ENCODE measurements around the gene MAL.

Gene MAL

DNA sequence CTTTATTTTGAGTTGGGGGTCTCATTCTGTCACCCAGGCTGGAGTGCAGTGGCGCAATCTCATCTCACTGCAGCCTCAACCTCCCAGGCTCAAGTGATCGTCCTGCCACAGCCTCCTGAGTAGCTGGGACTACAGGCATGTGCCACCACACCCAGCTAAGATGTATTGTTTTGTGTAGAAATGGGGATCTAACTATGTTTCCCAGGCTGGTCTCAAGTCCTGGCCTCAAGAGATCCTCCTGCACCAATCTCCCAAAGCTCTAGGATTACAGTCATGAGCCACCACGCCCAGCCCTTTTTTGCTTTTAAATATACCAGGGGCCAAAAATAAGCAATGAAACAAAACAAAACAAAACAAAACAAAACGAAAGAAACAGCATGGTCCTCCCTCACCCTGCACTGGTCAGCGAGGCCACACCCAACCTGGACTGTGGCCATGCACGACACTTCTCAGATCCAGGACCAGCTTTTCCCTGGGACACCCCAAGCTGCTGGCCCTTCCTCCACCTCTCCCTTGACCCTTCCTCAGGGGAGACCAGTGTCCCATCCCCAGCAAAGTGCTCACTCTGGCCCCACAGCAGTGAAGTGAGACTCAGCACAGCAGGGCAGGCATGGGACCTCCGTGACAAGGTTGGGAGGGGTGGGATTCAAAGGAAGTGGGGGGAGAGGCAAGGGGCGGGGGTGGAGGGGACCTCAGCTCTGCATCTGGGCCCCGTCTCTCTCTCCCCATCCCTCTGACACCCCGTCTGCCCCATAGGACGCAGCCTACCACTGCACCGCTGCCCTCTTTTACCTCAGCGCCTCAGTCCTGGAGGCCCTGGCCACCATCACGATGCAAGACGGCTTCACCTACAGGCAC, 23.5 kb downstream of the MAL start:
- DNase-seq (ENCODE audit: low read depth in 2 of 2) = no peak

- DNase-seq (ENCODE audit: low read depth in 2 of 2) = no peak
Measured at GRCh38 chr2:95049683-95049955, 24.1 kb downstream of the MAL start.

DNA sequence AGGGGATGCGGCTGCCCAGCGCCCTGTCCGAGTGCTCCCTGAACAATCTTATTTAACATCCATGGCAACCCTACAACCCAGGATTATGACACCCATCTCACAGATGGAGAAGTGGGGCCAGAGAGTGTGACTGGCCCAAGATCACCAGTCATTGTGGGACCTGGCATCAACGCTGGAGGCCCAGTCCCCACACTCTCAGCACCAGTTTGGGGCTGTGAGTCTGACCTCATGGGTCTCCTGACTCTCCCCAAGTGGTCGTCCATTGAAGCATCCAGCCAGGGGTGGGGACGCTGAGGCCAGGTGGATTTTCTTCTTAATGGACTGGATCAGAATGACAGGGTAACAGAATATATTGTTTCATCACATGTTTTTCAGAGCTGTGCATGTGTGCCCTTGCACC, 24.5 kb downstream of the MAL start:
- DNase-seq (ENCODE audit: low read depth in 2 of 2) = no peak

DNA sequence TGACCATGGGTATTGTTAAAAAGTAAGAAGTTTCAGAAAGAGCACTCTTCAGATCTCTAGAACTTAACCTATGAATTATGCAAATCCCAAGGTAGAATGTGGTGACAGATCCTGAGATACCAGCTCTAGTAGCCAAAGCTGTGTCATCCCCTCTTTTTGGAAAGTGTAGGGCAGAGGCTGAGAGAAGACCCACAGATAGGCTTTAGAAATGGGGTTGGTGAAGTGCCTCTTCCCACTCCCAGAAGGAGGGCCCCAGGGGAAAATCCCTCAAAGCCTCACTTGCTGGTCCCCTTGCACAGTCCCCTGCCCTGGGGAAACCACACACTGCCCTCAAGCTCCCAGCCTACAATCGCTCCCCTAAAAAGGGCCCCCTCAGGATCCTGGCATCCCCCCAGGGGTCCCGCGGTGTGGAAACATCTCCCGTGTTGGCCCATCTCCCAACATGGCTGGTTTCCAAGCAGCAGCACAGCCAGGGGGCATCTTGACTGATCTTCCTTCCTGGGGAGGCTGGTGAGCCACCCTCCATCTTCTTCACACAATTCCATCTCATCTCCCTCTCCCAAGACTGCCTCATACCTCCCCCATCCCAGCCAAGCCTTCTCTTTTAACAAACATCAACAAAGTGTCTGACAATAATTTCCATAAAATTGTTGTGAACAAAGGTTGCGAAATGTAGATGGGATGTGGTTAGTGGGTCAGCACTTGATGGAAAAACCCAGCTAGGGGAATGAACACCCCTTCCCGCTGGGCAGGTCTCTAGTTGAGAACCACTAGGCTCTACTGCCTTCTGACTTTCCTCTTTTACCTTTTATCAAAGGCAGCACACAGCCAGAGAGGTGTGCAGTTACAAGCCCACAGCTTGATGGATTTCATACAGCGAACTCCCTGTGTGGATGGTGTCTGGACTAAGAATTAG, 25.1 kb downstream of the MAL start:
- no peak for DNase-seq (ENCODE audit: low read depth in 2 of 2)

DNA sequence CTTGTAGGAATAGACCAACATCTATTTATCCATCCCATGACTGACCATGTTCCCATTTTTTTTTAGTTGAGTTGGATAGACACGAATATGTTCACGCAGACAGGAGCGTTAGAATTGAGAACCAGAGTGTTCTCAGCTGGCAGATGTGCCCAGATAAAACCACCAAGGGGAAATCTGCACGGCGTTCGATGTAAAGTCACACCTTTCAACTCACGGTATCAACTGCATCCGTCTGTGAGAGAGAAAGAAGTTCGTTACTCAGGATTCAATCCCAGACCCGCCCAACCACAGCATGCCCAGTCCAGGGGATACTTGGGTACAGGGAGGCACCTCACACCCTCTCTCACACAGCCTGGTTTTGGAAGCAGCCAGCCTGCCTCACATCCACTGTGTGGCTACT, 26.1 kb downstream of the MAL start:
- no peak for DNase-seq (ENCODE audit: low read depth in 2 of 2)

- no peak for DNase-seq (ENCODE audit: low read depth in 2 of 2)
Measured at GRCh38 chr2:95052307-95052706, 26.8 kb downstream of the MAL start.

GRCh38 chr2:95052804-95053479, 27.4 kb downstream of the MAL start:
- no peak for DNase-seq (ENCODE audit: low read depth in 2 of 2)

DNA sequence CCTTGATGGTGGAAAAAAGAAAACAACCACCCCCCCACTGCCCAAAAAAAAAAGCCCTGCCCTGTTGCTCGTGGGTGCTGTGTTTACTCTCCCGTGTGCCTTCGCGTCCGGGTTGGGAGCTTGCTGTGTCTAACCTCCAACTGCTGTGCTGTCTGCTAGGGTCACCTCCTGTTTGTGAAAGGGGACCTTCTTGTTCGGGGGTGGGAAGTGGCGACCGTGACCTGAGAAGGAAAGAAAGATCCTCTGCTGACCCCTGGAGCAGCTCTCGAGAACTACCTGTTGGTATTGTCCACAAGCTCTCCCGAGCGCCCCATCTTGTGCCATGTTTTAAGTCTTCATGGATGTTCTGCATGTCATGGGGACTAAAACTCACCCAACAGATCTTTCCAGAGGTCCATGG, 28.0 kb downstream of the MAL start:
- no peak for DNase-seq (ENCODE audit: low read depth in 2 of 2)

- DNase-seq (ENCODE audit: low read depth in 2 of 2) = no peak
Measured at GRCh38 chr2:95054016-95054415, 28.5 kb downstream of the MAL start.

DNA sequence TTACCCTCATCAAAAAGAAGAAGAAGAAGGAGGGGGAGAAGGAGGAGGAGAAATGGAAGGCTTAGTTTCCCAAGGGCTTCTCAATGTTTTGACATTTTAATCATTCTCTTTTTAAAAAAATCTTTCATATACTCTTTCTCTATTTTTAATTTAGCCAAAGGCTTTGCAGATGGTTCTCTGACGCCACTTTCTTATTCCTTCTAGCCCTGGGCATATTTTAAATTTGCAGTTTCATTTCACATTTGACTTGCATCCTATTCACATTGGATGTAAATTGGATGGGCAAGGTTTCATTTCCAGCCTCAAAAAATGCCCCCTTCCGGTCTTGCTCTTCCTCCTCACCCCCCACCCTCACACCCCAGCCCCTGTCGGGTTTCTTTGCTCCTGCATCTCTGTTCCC, 29.8 kb downstream of the MAL start:
- no peak for DNase-seq (ENCODE audit: low read depth in 2 of 2)

DNA sequence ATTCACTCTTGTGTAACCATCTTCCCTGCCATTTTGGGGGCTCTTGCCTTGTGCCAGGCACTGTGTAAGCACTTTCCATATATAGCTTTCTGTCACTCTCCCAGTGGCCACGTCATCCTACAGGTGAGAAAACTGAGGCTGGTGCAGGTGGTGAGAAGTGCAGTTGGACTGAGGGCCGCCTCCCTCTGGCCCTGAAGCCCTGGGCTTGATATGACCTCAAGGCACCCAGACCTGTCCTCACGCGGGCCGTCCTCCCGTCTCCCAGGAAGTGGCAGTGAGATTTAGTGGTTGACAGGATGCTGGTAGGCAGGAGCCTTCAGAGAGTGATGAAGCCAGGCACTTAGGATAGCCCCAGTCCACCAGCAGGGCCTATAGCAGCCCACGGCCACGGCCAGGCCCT, 30.5 kb downstream of the MAL start:
- DNase-seq (ENCODE audit: low read depth in 2 of 2) = no peak

DNA sequence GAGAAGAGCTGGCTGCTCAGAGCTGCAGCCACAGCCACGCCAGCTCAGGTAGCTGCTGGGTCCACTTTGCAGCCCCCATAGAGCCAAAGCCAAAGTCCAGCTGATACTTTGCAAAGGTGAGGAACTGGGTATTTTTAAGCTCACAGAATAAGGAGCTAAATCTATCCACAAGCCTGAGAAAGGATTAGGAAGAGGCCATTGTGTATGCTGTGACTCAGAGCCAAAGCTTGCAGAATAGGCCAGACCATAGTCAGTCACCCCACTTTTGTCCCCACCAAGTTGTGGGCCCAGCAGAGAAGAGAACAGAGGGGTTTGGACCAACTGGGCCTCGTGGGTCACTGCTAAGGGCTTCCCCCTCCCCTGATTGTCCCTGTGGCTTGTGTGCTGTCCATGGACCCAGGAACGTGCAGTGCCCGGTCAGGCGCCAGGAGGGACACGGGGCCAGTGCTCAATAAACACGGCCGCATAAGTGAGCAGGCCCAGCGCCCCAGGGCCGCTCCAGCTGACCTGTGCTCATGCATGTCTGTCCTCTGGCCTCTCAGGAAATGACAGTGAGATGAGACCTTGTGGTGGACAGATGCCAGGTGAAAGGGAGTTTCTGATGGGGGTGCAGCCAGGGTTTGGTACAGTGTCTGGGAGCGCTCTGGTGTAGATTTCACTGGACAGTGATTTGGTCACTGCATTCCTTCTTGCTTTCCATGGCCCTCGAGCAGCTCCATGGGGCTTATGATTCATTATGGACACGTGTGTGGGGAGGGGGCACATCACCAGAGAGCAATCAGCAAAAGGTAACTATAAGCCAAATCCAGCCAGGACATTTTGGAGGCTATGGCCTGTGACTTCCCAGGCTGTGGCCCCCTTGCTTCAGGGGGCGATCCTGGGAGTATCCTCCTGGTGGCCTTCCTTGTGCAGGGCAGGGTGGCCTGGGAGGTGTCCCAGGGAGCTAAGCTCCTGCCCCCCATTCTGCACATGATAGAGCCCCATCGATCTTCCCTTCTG, 31.3 kb downstream of the MAL start:
- no peak for DNase-seq (ENCODE audit: low read depth in 2 of 2)

DNA sequence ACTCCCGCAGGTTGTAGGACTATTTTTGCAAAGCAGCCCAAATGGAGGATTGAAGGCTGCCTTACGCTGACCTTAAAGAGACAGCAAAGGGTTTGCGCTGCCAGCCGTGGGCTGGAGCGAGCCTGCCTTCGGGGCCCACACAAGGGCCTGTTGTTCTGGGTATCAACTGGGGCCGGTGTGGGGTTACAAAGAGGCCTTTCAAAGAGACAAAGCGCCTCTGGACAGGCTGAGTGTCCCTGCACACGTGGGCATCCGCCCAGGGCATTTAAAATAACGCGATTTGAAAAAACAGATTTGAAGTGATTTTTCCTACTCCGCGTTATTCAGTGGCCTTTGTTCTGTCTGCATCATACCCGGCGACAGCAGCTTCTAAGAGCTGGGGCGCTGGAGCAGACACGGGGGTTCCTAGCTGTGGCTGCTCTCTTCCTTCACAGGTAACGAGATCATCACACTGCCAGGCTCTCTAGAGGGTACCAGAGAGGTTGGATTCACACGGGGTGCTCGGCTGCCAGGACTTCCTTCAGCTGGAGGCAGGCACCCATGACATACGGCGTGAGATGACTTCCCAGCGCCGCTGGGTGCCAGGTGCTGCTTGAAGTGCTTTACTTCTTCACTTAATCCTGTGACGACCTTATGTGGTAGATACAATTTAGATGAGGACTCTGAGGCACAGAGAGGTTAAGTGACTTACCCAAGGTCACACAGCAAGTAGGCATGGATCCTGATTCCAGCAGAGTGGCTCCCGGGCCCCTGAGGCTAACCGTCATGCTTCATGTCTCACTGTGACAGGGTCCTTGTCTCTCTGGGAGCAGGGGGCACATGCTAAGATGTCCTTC, 32.2 kb downstream of the MAL start:
- no peak for DNase-seq (ENCODE audit: low read depth in 2 of 2)

- DNase-seq (ENCODE audit: low read depth in 2 of 2) = no peak
Measured at GRCh38 chr2:95058466-95058988, 33.0 kb downstream of the MAL start.

DNA sequence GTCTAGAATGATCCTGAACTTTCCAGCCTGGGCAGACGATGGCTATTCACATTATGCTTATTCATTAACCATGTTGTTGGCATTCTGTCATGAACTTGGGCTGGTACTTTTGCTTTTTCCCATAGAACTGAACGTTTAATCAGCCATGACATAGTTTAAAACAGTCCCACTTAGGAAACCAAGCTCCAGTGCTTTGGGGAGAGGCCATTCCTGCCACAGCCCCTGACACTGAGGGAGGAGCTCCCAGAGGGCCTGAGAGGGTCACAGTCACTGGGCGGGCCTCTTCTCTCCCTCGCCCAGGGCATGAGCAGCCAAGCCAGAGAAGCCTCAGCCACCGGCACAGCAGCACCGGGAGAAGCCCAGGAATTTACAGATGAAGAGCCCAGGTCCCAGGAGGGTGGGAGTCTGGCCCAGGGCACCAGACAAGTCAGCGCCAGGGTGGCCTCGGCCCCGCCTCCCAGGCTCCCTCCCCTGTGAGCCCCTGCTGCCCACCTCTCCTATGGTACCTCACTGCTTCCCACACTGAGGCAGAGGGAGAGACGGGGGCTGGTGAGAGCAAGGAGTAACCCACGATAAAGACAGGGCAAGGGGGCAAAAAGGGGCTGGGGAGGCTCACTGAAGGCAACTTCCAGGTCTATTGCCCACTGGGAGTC, 33.6 kb downstream of the MAL start:
- DNase-seq (ENCODE audit: low read depth in 2 of 2) = no peak

GRCh38 chr2:95059656-95060370, 34.3 kb downstream of the MAL start:
- no peak for DNase-seq (ENCODE audit: low read depth in 2 of 2)

- no peak for DNase-seq (ENCODE audit: low read depth in 2 of 2)
Measured at GRCh38 chr2:95060446-95061118, 35.1 kb downstream of the MAL start.

- no peak for DNase-seq (ENCODE audit: low read depth in 2 of 2)
Measured at GRCh38 chr2:95061119-95061512, 35.6 kb downstream of the MAL start.

Measured in stimulated activated CD8-positive, alpha-beta memory T cell treated with anti-CD3 and anti-CD28 coated beads, Interleukin-7, amount 100 ng/mL, for 4 hours (primary cell).